GM12878 (cell line): ENCODE results near the gene COG2. TPM values are rescaled to one million over a fixed set of nuclear protein-coding genes. Genes with fewer than 3 reads are reported as not detected.

Experiments
- ATF7 ChIP-seq: fragments of 450-650 bp; IDR thresholded peaks from 2 replicates; pipeline ENCODE4 v1.6.1; 2016; ENCODE audit warnings: low read depth, mild to moderate bottlenecking
- DPF2 ChIP-seq: fragments of 450-650 bp; IDR thresholded peaks from 2 replicates; pipeline ENCODE4 v1.6.1; 2017; ENCODE audit warnings: mild to moderate bottlenecking
- ESRRA ChIP-seq: IDR thresholded peaks from 2 replicates; pipeline ENCODE4 v1.6.1; 2012; ENCODE audit warnings: mild to moderate bottlenecking, low read length, improper control_type of control experiment
- MEF2A ChIP-seq: IDR thresholded peaks from 2 replicates; pipeline ENCODE4 v1.6.1; 2011; ENCODE audit warnings: low read depth, mild to moderate bottlenecking, low read length, moderate library complexity; ENCODE audit not compliant: insufficient read depth
- TCF7 ChIP-seq: IDR thresholded peaks from 2 replicates; pipeline ENCODE4 v1.6.1; 2014; ENCODE audit warnings: antibody characterized with exemption, borderline replicate concordance
- ZNF274 ChIP-seq: IDR thresholded peaks from one replicate; pipeline ENCODE4 v1.8.0; 2011; ENCODE audit not compliant: insufficient read length, insufficient read depth
- ZSCAN29 ChIP-seq: fragments of 450-650 bp; IDR thresholded peaks from 2 replicates; pipeline ENCODE4 v1.6.1; 2017; ENCODE audit warnings: mild to moderate bottlenecking, moderate library complexity
- polyA plus RNA-seq, 11 experiments: library from polyadenylated mRNA; depleted of rRNA in 4 of 11; unstranded in 6 of 11; stranded (reverse) in 5 of 11; fragments of >200 nt; fragmentation: Nextera tagmentation in 4 of 11; fragmentation: Illumina TruSeq in 1 of 11; extraction: Ambion mirVana in 4 of 11; extraction: Trizol in 1 of 11; gene quantifications; 1 replicate in 1 of 11; 2 replicates in 10 of 11; pipeline versions ENCODE4 v1.2.1 to v1.2.3, GENCODE V29; 2011 to 2016; ENCODE audit warnings: inconsistent platforms in 2 of 11, missing spikeins in 2 of 11, low read depth in 1 of 11
- total RNA-seq, 4 experiments: library from RNA; depleted of rRNA in 3 of 4; stranded (reverse); fragments of >200 nt in 3 of 4; fragmentation: Illumina TruSeq in 1 of 4; extraction: Trizol in 1 of 4; gene quantifications; 2 replicates each; pipeline versions ENCODE4 v1.2.1 to v1.2.3, GENCODE V29; 2013 to 2021
- TF ChIP-seq, protein P1 (sequence below): fragments of 450-650 bp; IDR thresholded peaks from 2 replicates; pipeline ENCODE4 v1.6.1; 2018; ENCODE audit warnings: borderline replicate concordance, mild to moderate bottlenecking; ENCODE audit not compliant: partially characterized antibody
- TF ChIP-seq, protein P2 (sequence below): fragments of 450-650 bp; IDR thresholded peaks from 2 replicates; pipeline ENCODE4 v1.6.1; 2014; ENCODE audit warnings: mild to moderate bottlenecking

COG2 gene
- total and polyA plus RNA-seq, 10 of the 15 experiments (the other 5 are each of a cell fraction or from before 2014, with no cell fraction given), result 15.0 to 31.5 (median 28.3) TPM

- TF ChIP-seq, protein P1, sequence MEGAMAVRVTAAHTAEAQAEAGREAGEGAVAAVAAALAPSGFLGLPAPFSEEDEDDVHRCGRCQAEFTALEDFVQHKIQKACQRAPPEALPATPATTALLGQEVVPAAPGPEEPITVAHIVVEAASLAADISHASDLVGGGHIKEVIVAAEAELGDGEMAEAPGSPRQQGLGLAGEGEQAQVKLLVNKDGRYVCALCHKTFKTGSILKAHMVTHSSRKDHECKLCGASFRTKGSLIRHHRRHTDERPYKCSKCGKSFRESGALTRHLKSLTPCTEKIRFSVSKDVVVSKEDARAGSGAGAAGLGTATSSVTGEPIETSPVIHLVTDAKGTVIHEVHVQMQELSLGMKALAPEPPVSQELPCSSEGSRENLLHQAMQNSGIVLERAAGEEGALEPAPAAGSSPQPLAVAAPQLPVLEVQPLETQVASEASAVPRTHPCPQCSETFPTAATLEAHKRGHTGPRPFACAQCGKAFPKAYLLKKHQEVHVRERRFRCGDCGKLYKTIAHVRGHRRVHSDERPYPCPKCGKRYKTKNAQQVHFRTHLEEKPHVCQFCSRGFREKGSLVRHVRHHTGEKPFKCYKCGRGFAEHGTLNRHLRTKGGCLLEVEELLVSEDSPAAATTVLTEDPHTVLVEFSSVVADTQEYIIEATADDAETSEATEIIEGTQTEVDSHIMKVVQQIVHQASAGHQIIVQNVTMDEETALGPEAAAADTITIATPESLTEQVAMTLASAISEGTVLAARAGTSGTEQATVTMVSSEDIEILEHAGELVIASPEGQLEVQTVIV, result peak; percentile 60
- TF ChIP-seq ATF7, result no peak
- TF ChIP-seq DPF2, result no peak
- TF ChIP-seq ZSCAN29, result no peak
- no peak for TF ChIP-seq ZNF274
- 0 out of 2 replicates have a peak, but pooled peaks have one; percentile 19 for TF ChIP-seq ESRRA
- TF ChIP-seq, protein P2, sequence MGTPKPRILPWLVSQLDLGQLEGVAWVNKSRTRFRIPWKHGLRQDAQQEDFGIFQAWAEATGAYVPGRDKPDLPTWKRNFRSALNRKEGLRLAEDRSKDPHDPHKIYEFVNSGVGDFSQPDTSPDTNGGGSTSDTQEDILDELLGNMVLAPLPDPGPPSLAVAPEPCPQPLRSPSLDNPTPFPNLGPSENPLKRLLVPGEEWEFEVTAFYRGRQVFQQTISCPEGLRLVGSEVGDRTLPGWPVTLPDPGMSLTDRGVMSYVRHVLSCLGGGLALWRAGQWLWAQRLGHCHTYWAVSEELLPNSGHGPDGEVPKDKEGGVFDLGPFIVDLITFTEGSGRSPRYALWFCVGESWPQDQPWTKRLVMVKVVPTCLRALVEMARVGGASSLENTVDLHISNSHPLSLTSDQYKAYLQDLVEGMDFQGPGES, result peak; percentile 52; the same call in 1 of the 2 replicates
- TF ChIP-seq TCF7, result no peak
- no peak for TF ChIP-seq MEF2A
- TF ChIP-seq, all 136 proteins: peak for 55
Measured at GRCh38 chr1:230642263-230642959, at the start of gene COG2 (continued).
